Adrenal gland (tissue), 12 donors: Measurements from ENCODE around the gene COL9A3. TPM values are rescaled to one million over a fixed set of nuclear protein-coding genes. Genes with fewer than 3 reads are reported as not detected.

ENCODE experiments used
- DNase-seq, 7 donors: peaks; one replicate each; pipeline ENCODE4 v3.0.0-alpha.2; 2019 to 2020
- H3K27ac ChIP-seq, 5 donors: fragments of 200-600 bp; sonication (generic) in 4 of 5; 1 replicate in 3 of 5; 2 replicates in 2 of 5; pipeline versions ENCODE4 v1.5.1 to v1.8.0; 2016 to 2020; ENCODE audit warnings: mild to moderate bottlenecking in 1 of 5
- H3K27me3 ChIP-seq: fragments of 200-600 bp; 2 replicates; pipeline ENCODE4 v1.8.0; 2021
- H3K36me3 ChIP-seq, 2 donors: fragments of 200-600 bp; replicated peaks in 1 of 2; 1 replicate in 1 of 2; 2 replicates in 1 of 2; pipeline versions ENCODE4 v1.5.1 to v1.8.0; 2018 to 2022
- H3K4me1 ChIP-seq, 2 donors: fragments of 200-600 bp; replicated peaks in 1 of 2; 1 replicate in 1 of 2; 2 replicates in 1 of 2; pipeline versions ENCODE4 v1.5.1 to v1.8.0; 2018 to 2021
- H3K4me3 ChIP-seq, 4 donors: fragments of 200-600 bp; sonication (generic) in 3 of 4; one replicate each; pipeline ENCODE4 v1.5.1; 2016 to 2018
- H3K9me3 ChIP-seq, 3 donors: fragments of 200-600 bp; sonication (generic) in 1 of 3; replicated peaks in 1 of 3; 1 replicate in 2 of 3; 2 replicates in 1 of 3; pipeline versions ENCODE4 v1.5.1 to v1.8.0; 2016 to 2021
- CTCF ChIP-seq, 6 experiments: fragments of 450-650 bp in 4 of 6; fragments of 200-600 bp in 2 of 6; sonication (generic) in 1 of 6; IDR thresholded peaks; 1 replicate in 5 of 6; 2 replicates in 1 of 6; pipeline versions ENCODE4 v1.5.1 to v1.8.0; 2016 to 2021; ENCODE audit warnings: antibody characterized with exemption in 6 of 6, mild to moderate bottlenecking in 2 of 6, moderate library complexity in 1 of 6
- POLR2A ChIP-seq, 2 donors: fragments of 450-650 bp; IDR thresholded peaks; one replicate each; pipeline ENCODE4 v1.6.1; 2017; ENCODE audit warnings: antibody characterized with exemption in 2 of 2, mild to moderate bottlenecking in 2 of 2, moderate library complexity in 1 of 2
- WGBS, 4 donors: extraction: QIAGEN DNeasy Blood & Tissue Kit in 2 of 4; methylation state at CpG; one replicate each; pipeline versions ENCODE4 v1.1.5 to v1.1.7; 2013 to 2017; 5-methylcytosine and 5-hydroxymethylcytosine counted together
- intact Hi-C, 2 donors: fragments of 100-400 bp; cut with DNase I; formaldehyde crosslinking; loops; one replicate each; pipeline versions ENCODE4 v1.14.1 to v1.15.0; 2022 to 2023
- polyA plus RNA-seq, 3 donors: library from polyadenylated mRNA; stranded (reverse); fragments of 200-250 nt in 2 of 3; fragments of 350-450 nt in 1 of 3; fragmentation: Illumina TruSeq in 1 of 3; extraction: RNeasy Lipid Tissue Mini Kit (QIAGEN cat#74804) in 1 of 3; gene quantifications; one replicate each; pipeline ENCODE4 v1.2.3, GENCODE V29; 2013 to 2014
- small RNA-seq, 2 donors: library from RNA; depleted of rRNA; stranded (forward); fragments of <200 nt; gene quantifications; one replicate each; pipeline ENCODE3, GENCODE V24; 2016
- total RNA-seq, 9 donors: library from RNA; depleted of rRNA in 4 of 9; stranded (reverse); fragments of >200 nt in 4 of 9; fragments of 120-200 nt in 1 of 9; fragmentation: NEBNext Ultra II Directional in 1 of 9; extraction: Animal tissue kit (Norgen Biotek cat#: 25700) in 1 of 9; gene quantifications; one replicate each; pipeline versions ENCODE4 v1.1.0 to v1.2.4, GENCODE V29; 2013 to 2023
- donor health status: healthy with polysubstance abuse.
- donor health status: Bipolar disorder and iron deficiency.
- donor health status: DM: yes; HTN: yes; CAD: no.
- donor health status: DM: no; HTN: no; CAD: no.
- donor health status: DM: no; HTN: no; CAD: no.
- donor health status: DM: yes; HTN: yes; CAD: no.

Gene COL9A3
- total and polyA plus RNA-seq, 12 donors: 0.22 to 27.8 (median 1.4) TPM

GRCh38 chr20:62889411-62889810, 72.6 kb downstream of the COL9A3 start:
- 92 to 97% (median 94%) methylated on average over 8 of the region's 8 CpGs for WGBS, 4 donors
- peaks cover 10 to 14% of the 10 kb centered on the region in 2 donors for H3K4me1 ChIP-seq
- intact Hi-C loops: no loop called here
- peaks cover 0 to 79% of the 10 kb centered on the region in 2 donors for H3K36me3 ChIP-seq
- H3K27me3 ChIP-seq: no peaks in the 10 kb centered on the region
- TF ChIP-seq CTCF (IDR thresholded peaks at IDR 0.05) (no peak), POLR2A (IDR thresholded peaks at IDR 0.05) (no peak)
- no peak overlapping the region for H3K27ac ChIP-seq
- H3K9me3 ChIP-seq: no peaks in the 10 kb centered on the region
- no peak overlapping the region for H3K4me3 ChIP-seq
- no peak for DNase-seq

- 89 to 93% (median 91%) methylated on average over 3 to 9 of the region's 9 CpGs for WGBS, 4 donors
- Histone ChIP-seq H3K9me3 (no peaks in the 10 kb centered on the region), H3K4me3 (no peak overlapping the region), H3K36me3 (peaks cover 0 to 83% of the 10 kb centered on the region in 2 donors), H3K4me1 (peaks cover 10 to 14% of the 10 kb centered on the region in 2 donors), H3K27me3 (no peaks in the 10 kb centered on the region), H3K27ac (no peak overlapping the region)
- DNase-seq: no peak
- intact Hi-C loops: loop anchor here in 1 of 2 donors (10.0 kb wide), 1 partner anchor 115 kb away; the partner anchor contains the start of gene BHLHE23
- TF ChIP-seq CTCF (IDR thresholded peaks at IDR 0.05) (no peak), POLR2A (IDR thresholded peaks at IDR 0.05) (no peak)
These were observed 73.0 kb downstream of the COL9A3 start for GRCh38 chr20:62889871-62890270.

- H3K9me3 ChIP-seq: no peaks in the 10 kb centered on the region
- 85 to 88% (median 86%) methylated on average over 7 of the region's 7 CpGs for WGBS, 4 donors
- H3K36me3 ChIP-seq: peaks cover 0 to 88% of the 10 kb centered on the region in 2 donors
- peaks cover 10 to 14% of the 10 kb centered on the region in 2 donors for H3K4me1 ChIP-seq
- no peak overlapping the region for H3K4me3 ChIP-seq
- no peak overlapping the region for H3K27ac ChIP-seq
- intact Hi-C loops: loop anchor here in 1 of 2 donors (10.0 kb wide), 1 partner anchor 114 kb away; the partner anchor contains the start of gene BHLHE23
- no peaks in the 10 kb centered on the region for H3K27me3 ChIP-seq
- DNase-seq: no peak
- TF ChIP-seq POLR2A (IDR thresholded peaks at IDR 0.05): no peak
- no peak for TF ChIP-seq CTCF (IDR thresholded peaks at IDR 0.05)
These were observed 73.6 kb downstream of the COL9A3 start for GRCh38 chr20:62890444-62890843.

Small RNA genes lying within 50 kb of the gene (small RNA-seq; reads per million reads assigned to genes)
- 0 reads per million in 2 donors for gene DPH3P1

Other genes with a start within 250 kb of the COL9A3 start
- 1 to 10 TPM in 8 of 9 donors, under 1 TPM in 1; 0.39 to 8.6 (median 4.7) TPM for gene SLCO4A1, start 174.5 kb upstream of the COL9A3 start, total RNA-seq
- gene SLCO4A1, start 174.5 kb upstream of the COL9A3 start, polyA plus RNA-seq: 10 to 100 TPM in 2 of 3 donors, 1 to 10 TPM in 1; 2.9 to 27.0 (median 20.7) TPM
- gene NTSR1, start 108.2 kb upstream of the COL9A3 start, total RNA-seq: under 1 TPM in 2 of 9 donors, not detected in 7; 0.11 to 0.14 TPM
- under 1 TPM in 1 of 3 donors, not detected in 2; 0.03 TPM for gene NTSR1, start 108.2 kb upstream of the COL9A3 start, polyA plus RNA-seq
- 10 to 100 TPM in 3 of 9 donors, 1 to 10 TPM in 6; 4.3 to 13.1 (median 9.0) TPM for gene MRGBP, start 20.6 kb upstream of the COL9A3 start, total RNA-seq
- 10 to 100 TPM in 2 of 3 donors, 1 to 10 TPM in 1; 3.9 to 11.3 (median 10.1) TPM for gene MRGBP, start 20.6 kb upstream of the COL9A3 start, polyA plus RNA-seq
- 10 to 100 TPM; 20.6 to 61.4 (median 42.4) TPM for gene OGFR, start 12.2 kb upstream of the COL9A3 start, total RNA-seq
- gene OGFR, start 12.2 kb upstream of the COL9A3 start, polyA plus RNA-seq: 100 to 1,000 TPM in 1 of 3 donors, 10 to 100 TPM in 1, 1 to 10 TPM in 1; 9.3 to 157 (median 68.5) TPM
- 10 to 100 TPM in 1 of 9 donors, 1 to 10 TPM in 8; 4.5 to 12.0 (median 6.2) TPM for gene TCFL5, start 44.8 kb downstream of the COL9A3 start, total RNA-seq
- gene TCFL5, start 44.8 kb downstream of the COL9A3 start, polyA plus RNA-seq: 1 to 10 TPM; 3.5 to 5.8 (median 3.9) TPM
- gene DIDO1, start 109.5 kb downstream of the COL9A3 start, total RNA-seq: 10 to 100 TPM; 29.8 to 51.3 (median 45.5) TPM
- gene DIDO1, start 109.5 kb downstream of the COL9A3 start, polyA plus RNA-seq: 10 to 100 TPM; 19.0 to 27.9 (median 23.6) TPM
- gene GID8, start 121.1 kb downstream of the COL9A3 start, total RNA-seq: 10 to 100 TPM; 17.8 to 38.5 (median 25.0) TPM
- 10 to 100 TPM in 2 of 3 donors, 1 to 10 TPM in 1; 9.4 to 16.8 (median 10.1) TPM for gene GID8, start 121.1 kb downstream of the COL9A3 start, polyA plus RNA-seq
- gene SLC17A9, start 135.7 kb downstream of the COL9A3 start, total RNA-seq: 1 to 10 TPM in 7 of 9 donors, under 1 TPM in 2; 0.17 to 4.6 (median 2.8) TPM
- gene SLC17A9, start 135.7 kb downstream of the COL9A3 start, polyA plus RNA-seq: 10 to 100 TPM in 2 of 3 donors, 1 to 10 TPM in 1; 1.2 to 69.1 (median 11.9) TPM
- not detected for gene BHLHE23, start 189.9 kb downstream of the COL9A3 start, total RNA-seq
- not detected for gene BHLHE23, start 189.9 kb downstream of the COL9A3 start, polyA plus RNA-seq